SK-N-SH (cell line): ENCODE data around the gene KLHL30. TPM values are rescaled to one million over a fixed set of nuclear protein-coding genes. Genes with fewer than 3 reads are reported as not detected.

ENCODE experiments used
- CTCF ChIA-PET: fragments of 300-600, 350-600 bp; formaldehyde crosslinking; extraction: SDS; loops from one replicate; lab custom pipeline; 2021; lab: Yijun Ruan, JAX
- POLR2A ChIA-PET: fragments of 350-600 bp; sonication (Branson Sonifier 250); formaldehyde crosslinking; extraction: SDS; loops from one replicate; lab custom pipeline; 2020; ENCODE audit warnings: antibody characterized with exemption, inconsistent platforms; lab: Yijun Ruan, JAX
- DNase-seq: peaks from one replicate; pipeline ENCODE4 v3.0.0; 2012
- H2AFZ ChIP-seq: fragments of 200-600 bp; sonication (generic); 2 replicates; pipeline ENCODE4 v1.8.1; 2016; ENCODE audit warnings: antibody characterized with exemption, mild to moderate bottlenecking, low read depth
- H3F3A ChIP-seq: fragments of 200-600 bp; sonication (generic); replicated peaks from 2 replicates; pipeline ENCODE3; 2016; ENCODE audit warnings: antibody characterized with exemption, mild to moderate bottlenecking; ENCODE audit not compliant: insufficient read depth
- H3K27ac ChIP-seq, 2 experiments: fragments of 200-500 bp in 1 of 2; fragments of 200-600 bp in 1 of 2; sonication (Bioruptor generic) in 1 of 2; sonication (generic), shearing (Covaris generic) in 1 of 2; 2 replicates each; pipeline versions ENCODE4 v1.5.1 to v1.6.1; 2014 to 2016; ENCODE audit warnings: low read depth in 2 of 2, inconsistent platforms in 1 of 2, low read length in 1 of 2, mild to moderate bottlenecking in 1 of 2, mixed read lengths in 1 of 2
- H3K27me3 ChIP-seq: fragments of 200-600 bp; sonication (generic), shearing (Covaris generic); 2 replicates; pipeline ENCODE4 v1.6.1; 2016; ENCODE audit warnings: mixed run types; ENCODE audit not compliant: insufficient read depth
- H3K36me3 ChIP-seq, 2 experiments: fragments of 200-500 bp in 1 of 2; fragments of 200-600 bp in 1 of 2; sonication (Bioruptor generic) in 1 of 2; sonication (generic) in 1 of 2; replicated peaks in 1 of 2; 2 replicates each; pipeline versions ENCODE3 to v1.5.1; 2014 to 2016; ENCODE audit warnings: low read length in 1 of 2, mild to moderate bottlenecking in 1 of 2; ENCODE audit not compliant: insufficient read depth in 2 of 2, control insufficient read depth in 1 of 2
- H3K4me1 ChIP-seq, 2 experiments: fragments of 200-500 bp in 1 of 2; fragments of 200-600 bp in 1 of 2; sonication (Bioruptor generic) in 1 of 2; sonication (generic), shearing (Covaris generic) in 1 of 2; 2 replicates each; pipeline versions ENCODE4 v1.5.1 to v1.6.1; 2014 to 2016; ENCODE audit warnings: low read depth in 1 of 2, low read length in 1 of 2, mixed run types in 1 of 2; ENCODE audit not compliant: insufficient read depth in 2 of 2, control insufficient read depth in 1 of 2
- H3K4me2 ChIP-seq: fragments of 200-600 bp; sonication (generic), shearing (Covaris generic); 2 replicates; pipeline ENCODE4 v1.6.1; 2017; ENCODE audit warnings: mixed run types
- H3K4me3 ChIP-seq, 2 experiments: fragments of 200-500 bp in 1 of 2; fragments of 200-600 bp in 1 of 2; sonication (Bioruptor generic) in 1 of 2; sonication (generic), shearing (Covaris generic) in 1 of 2; 2 replicates each; pipeline versions ENCODE4 v1.5.1 to v1.8.1; 2014 to 2016; ENCODE audit warnings: low read depth in 2 of 2, inconsistent platforms in 1 of 2, low read length in 1 of 2, mild to moderate bottlenecking in 1 of 2, mixed read lengths in 1 of 2, moderate library complexity in 1 of 2
- H3K79me2 ChIP-seq: fragments of 200-600 bp; sonication (generic); 2 replicates; pipeline ENCODE4 v1.8.1; 2017; ENCODE audit warnings: mild to moderate bottlenecking; ENCODE audit not compliant: insufficient read depth
- H3K9ac ChIP-seq: fragments of 200-600 bp; sonication (generic); 2 replicates; pipeline ENCODE4 v1.6.1; 2017; ENCODE audit warnings: mixed run types
- H3K9me2 ChIP-seq: fragments of 200-600 bp; sonication (generic); 2 replicates; pipeline ENCODE4 v1.6.1; 2017; ENCODE audit warnings: mixed run types
- H3K9me3 ChIP-seq: fragments of 200-600 bp; sonication (generic); 2 replicates; pipeline ENCODE4 v1.6.1; 2017; ENCODE audit warnings: mixed run types, mild to moderate bottlenecking, moderate library complexity
- H4K20me1 ChIP-seq: fragments of 200-600 bp; sonication (generic); 2 replicates; pipeline ENCODE4 v1.6.1; 2017; ENCODE audit warnings: mild to moderate bottlenecking, mixed run types; ENCODE audit not compliant: insufficient read depth
- EP300 ChIP-seq, 2 experiments: IDR thresholded peaks; 2 replicates each; pipeline versions ENCODE4 v1.4.0 to v1.6.1; 2012; ENCODE audit warnings: borderline replicate concordance in 1 of 2, low read depth in 1 of 2, low read length in 1 of 2
- FOSL2 ChIP-seq: IDR thresholded peaks from 2 replicates; pipeline ENCODE4 v1.4.0; 2012; ENCODE audit warnings: low read depth, mild to moderate bottlenecking, moderate library complexity, borderline replicate concordance
- FOXJ3 ChIP-seq: sonication (generic); formaldehyde crosslinking; IDR thresholded peaks from 2 replicates; pipeline ENCODE4 v1.5.1; 2020; ENCODE audit warnings: mild to moderate bottlenecking, missing genetic modification reagents
- GABPA ChIP-seq: IDR thresholded peaks from 2 replicates; pipeline ENCODE4 v1.4.0; 2012; ENCODE audit warnings: low read depth, mild to moderate bottlenecking
- MAX ChIP-seq: IDR thresholded peaks from 2 replicates; pipeline ENCODE4 v1.4.0; 2012; ENCODE audit warnings: low read depth
- MEF2A ChIP-seq: IDR thresholded peaks from 2 replicates; pipeline ENCODE4 v1.4.0; 2012; ENCODE audit warnings: low read depth, borderline replicate concordance
- MXI1 ChIP-seq: IDR thresholded peaks from 2 replicates; pipeline ENCODE4 v1.6.1; 2012; ENCODE audit warnings: mild to moderate bottlenecking, low read depth, low read length, improper control_type of control experiment
- NRF1 ChIP-seq: IDR thresholded peaks from 2 replicates; pipeline ENCODE4 v1.6.1; 2012; ENCODE audit warnings: low read depth, mild to moderate bottlenecking, low read length
- RAD21 ChIP-seq: IDR thresholded peaks from 2 replicates; pipeline ENCODE4 v1.6.1; 2012; ENCODE audit warnings: mild to moderate bottlenecking, low read length
- RFX5 ChIP-seq: IDR thresholded peaks from 2 replicates; pipeline ENCODE4 v1.6.1; 2012; ENCODE audit warnings: mild to moderate bottlenecking, improper control_type of control experiment, low read length
- SIN3A ChIP-seq: IDR thresholded peaks from 2 replicates; pipeline ENCODE4 v1.6.1; 2012; ENCODE audit warnings: low read depth, mild to moderate bottlenecking, low read length, moderate library complexity, borderline replicate concordance
- TAF1 ChIP-seq: IDR thresholded peaks from 2 replicates; pipeline ENCODE4 v1.6.1; 2012; ENCODE audit warnings: low read depth, mild to moderate bottlenecking, low read length, moderate library complexity, borderline replicate concordance
- TCF12 ChIP-seq: IDR thresholded peaks from 2 replicates; pipeline ENCODE4 v1.4.0; 2012
- USF1 ChIP-seq: IDR thresholded peaks from 2 replicates; pipeline ENCODE4 v1.4.0; 2012; ENCODE audit warnings: low read depth, borderline replicate concordance
- USF2 ChIP-seq: fragments of 150-350 bp; IDR thresholded peaks from 2 replicates; pipeline ENCODE4 v1.6.1; 2017; ENCODE audit warnings: antibody characterized with exemption, low read length, low read depth, borderline replicate concordance
- WGBS: methylation state at CpG from one replicate; pipeline ENCODE4 v1.1.6; 2017; ENCODE audit warnings: low lambda C conversion rate; 5-methylcytosine and 5-hydroxymethylcytosine counted together
- polyA plus RNA-seq, 3 experiments: library from polyadenylated mRNA; depleted of rRNA; stranded (reverse); fragments of >200 nt; gene quantifications; 2 replicates each; pipeline ENCODE4 v1.2.3, GENCODE V29; 2012
- TF ChIP-seq, protein P1 (sequence below): IDR thresholded peaks from 2 replicates; pipeline ENCODE4 v1.6.1; 2012; ENCODE audit warnings: mild to moderate bottlenecking, low read depth, low read length, moderate library complexity
- TF ChIP-seq, protein P2 (sequence below): IDR thresholded peaks from 2 replicates; pipeline ENCODE4; 2012

The KLHL30 gene
- polyA plus RNA-seq, 1 of the 3 experiments (the other 2 are of a cell fraction): not detected

DNA sequence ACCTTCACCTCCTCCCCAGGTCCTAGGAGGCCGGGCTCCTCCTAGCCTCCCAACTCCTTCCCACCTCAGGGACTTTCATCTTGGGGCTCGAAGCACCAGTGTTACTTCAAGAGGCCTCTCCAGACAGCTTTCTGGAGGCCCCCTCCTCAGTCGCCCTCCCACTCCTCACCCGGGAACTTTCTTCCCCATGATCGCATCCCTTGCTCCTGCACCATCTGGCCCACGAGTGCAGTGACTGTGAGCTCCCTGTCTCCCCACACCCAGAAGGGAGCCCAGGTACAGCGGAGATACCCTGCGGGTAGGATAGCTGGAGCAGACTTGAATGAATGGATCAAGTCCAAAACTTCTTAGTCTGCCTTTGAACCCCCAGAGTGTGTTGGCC is 26.4 kb downstream of the KLHL30 start:
- Histone ChIP-seq H3K9me2 (no peaks in the 10 kb centered on the region), H3K4me3 (no peak overlapping the region), H2AFZ (no peak overlapping the region), H4K20me1 (no peaks in the 10 kb centered on the region), H3F3A (peaks cover 13% of the 10 kb centered on the region), H3K4me2 (no peak overlapping the region), H3K9ac (no peak overlapping the region), H3K27me3 (no peaks in the 10 kb centered on the region), H3K4me1 (peaks cover 0 to 17% of the 10 kb centered on the region in 2 experiments; a peak in 3 of 4 replicates), H3K27ac (no peak overlapping the region), H3K79me2 (no peaks in the 10 kb centered on the region), H3K9me3 (no peaks in the 10 kb centered on the region), H3K36me3 (peaks cover 0 to 19% of the 10 kb centered on the region in 2 experiments)
- CTCF ChIA-PET: interaction anchor here (1.3 to 7.1 kb wide), 2 partner anchors 9 to 99 kb away, joined by 4 to 58 read pairs; no protein-coding TSS in a partner anchor
- POLR2A ChIA-PET: no interaction called here
- no peak for TF ChIP-seq TAF1
- TF ChIP-seq, protein P1, sequence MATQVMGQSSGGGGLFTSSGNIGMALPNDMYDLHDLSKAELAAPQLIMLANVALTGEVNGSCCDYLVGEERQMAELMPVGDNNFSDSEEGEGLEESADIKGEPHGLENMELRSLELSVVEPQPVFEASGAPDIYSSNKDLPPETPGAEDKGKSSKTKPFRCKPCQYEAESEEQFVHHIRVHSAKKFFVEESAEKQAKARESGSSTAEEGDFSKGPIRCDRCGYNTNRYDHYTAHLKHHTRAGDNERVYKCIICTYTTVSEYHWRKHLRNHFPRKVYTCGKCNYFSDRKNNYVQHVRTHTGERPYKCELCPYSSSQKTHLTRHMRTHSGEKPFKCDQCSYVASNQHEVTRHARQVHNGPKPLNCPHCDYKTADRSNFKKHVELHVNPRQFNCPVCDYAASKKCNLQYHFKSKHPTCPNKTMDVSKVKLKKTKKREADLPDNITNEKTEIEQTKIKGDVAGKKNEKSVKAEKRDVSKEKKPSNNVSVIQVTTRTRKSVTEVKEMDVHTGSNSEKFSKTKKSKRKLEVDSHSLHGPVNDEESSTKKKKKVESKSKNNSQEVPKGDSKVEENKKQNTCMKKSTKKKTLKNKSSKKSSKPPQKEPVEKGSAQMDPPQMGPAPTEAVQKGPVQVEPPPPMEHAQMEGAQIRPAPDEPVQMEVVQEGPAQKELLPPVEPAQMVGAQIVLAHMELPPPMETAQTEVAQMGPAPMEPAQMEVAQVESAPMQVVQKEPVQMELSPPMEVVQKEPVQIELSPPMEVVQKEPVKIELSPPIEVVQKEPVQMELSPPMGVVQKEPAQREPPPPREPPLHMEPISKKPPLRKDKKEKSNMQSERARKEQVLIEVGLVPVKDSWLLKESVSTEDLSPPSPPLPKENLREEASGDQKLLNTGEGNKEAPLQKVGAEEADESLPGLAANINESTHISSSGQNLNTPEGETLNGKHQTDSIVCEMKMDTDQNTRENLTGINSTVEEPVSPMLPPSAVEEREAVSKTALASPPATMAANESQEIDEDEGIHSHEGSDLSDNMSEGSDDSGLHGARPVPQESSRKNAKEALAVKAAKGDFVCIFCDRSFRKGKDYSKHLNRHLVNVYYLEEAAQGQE: no peak
- TF ChIP-seq USF1: no peak
- TF ChIP-seq MEF2A: no peak
- no peak for TF ChIP-seq FOXJ3
- no peak for TF ChIP-seq TCF12
- TF ChIP-seq RAD21: no peak
- TF ChIP-seq MXI1: no peak
- no peak for TF ChIP-seq SIN3A
- no peak for TF ChIP-seq USF2
- no peak for TF ChIP-seq RFX5
- TF ChIP-seq MAX: no peak
- TF ChIP-seq NRF1: no peak
- TF ChIP-seq EP300 (IDR thresholded peaks at IDR 0.05; ENCODE audit: borderline replicate concordance in 1 of 2, low read depth in 1 of 2, low read length in 1 of 2): no peak
- TF ChIP-seq FOSL2: no peak
- TF ChIP-seq GABPA: no peak
- TF ChIP-seq, protein P2, sequence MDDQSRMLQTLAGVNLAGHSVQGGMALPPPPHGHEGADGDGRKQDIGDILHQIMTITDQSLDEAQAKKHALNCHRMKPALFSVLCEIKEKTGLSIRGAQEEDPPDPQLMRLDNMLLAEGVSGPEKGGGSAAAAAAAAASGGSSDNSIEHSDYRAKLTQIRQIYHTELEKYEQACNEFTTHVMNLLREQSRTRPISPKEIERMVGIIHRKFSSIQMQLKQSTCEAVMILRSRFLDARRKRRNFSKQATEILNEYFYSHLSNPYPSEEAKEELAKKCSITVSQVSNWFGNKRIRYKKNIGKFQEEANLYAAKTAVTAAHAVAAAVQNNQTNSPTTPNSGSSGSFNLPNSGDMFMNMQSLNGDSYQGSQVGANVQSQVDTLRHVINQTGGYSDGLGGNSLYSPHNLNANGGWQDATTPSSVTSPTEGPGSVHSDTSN: no peak
- 96% methylated on average over 6 of the region's 8 CpGs for whole genome bisulfite sequencing
- peak; percentile 21 for DNase-seq
